H9 (cell line): ENCODE results near the gene CACNA2D3. TPM values are rescaled to one million over a fixed set of nuclear protein-coding genes. Genes with fewer than 3 reads are reported as not detected.

ENCODE experiments used
- DNase-seq: peaks from one replicate; pipeline ENCODE4 v3.0.0-alpha.2; 2017
- H2AFZ ChIP-seq: one replicate; pipeline ENCODE4 v1.6.1; 2013; ENCODE audit warnings: mild to moderate bottlenecking, low read length, control low read depth, moderate library complexity
- H2AK5ac ChIP-seq: 2 replicates; pipeline ENCODE4 v1.6.1; 2013; ENCODE audit warnings: low read length, control low read depth, mixed read lengths; ENCODE audit not compliant: insufficient read length
- H2BK120ac ChIP-seq: one replicate; pipeline ENCODE4 v1.6.1; 2013; ENCODE audit warnings: low read depth, mild to moderate bottlenecking, low read length, control low read depth, inconsistent platforms; ENCODE audit not compliant: poor library complexity, severe bottlenecking
- H2BK12ac ChIP-seq: 2 replicates; pipeline ENCODE4 v1.6.1; 2013; ENCODE audit warnings: low read length, control low read depth, mixed read lengths, low read depth; ENCODE audit not compliant: insufficient read length
- H2BK15ac ChIP-seq: 2 replicates; pipeline ENCODE4 v1.6.1; 2013; ENCODE audit warnings: low read depth, low read length, control low read depth
- H2BK20ac ChIP-seq: one replicate; pipeline ENCODE4 v1.6.1; 2013; ENCODE audit warnings: low read depth, mild to moderate bottlenecking, low read length, control low read depth, inconsistent platforms; ENCODE audit not compliant: poor library complexity, severe bottlenecking
- H2BK5ac ChIP-seq: 2 replicates; pipeline ENCODE4 v1.6.1; 2013; ENCODE audit warnings: low read length, control low read depth, mixed read lengths; ENCODE audit not compliant: insufficient read length
- H3K14ac ChIP-seq: 2 replicates; pipeline ENCODE4 v1.6.1; 2013; ENCODE audit warnings: low read length, control low read depth; ENCODE audit not compliant: insufficient read depth
- H3K18ac ChIP-seq: 2 replicates; pipeline ENCODE4 v1.6.1; 2013; ENCODE audit warnings: low read depth, mild to moderate bottlenecking, mixed read lengths, low read length, control low read depth; ENCODE audit not compliant: insufficient read length
- H3K23ac ChIP-seq: 2 replicates; pipeline ENCODE4 v1.6.1; 2013; ENCODE audit warnings: low read length, control low read depth, mixed read lengths, low read depth; ENCODE audit not compliant: insufficient read length
- H3K23me2 ChIP-seq: 2 replicates; pipeline ENCODE4 v1.6.1; 2013; ENCODE audit warnings: low read depth, mild to moderate bottlenecking, mixed read lengths, low read length, control low read depth; ENCODE audit not compliant: insufficient read length, poor library complexity, severe bottlenecking
- H3K27ac ChIP-seq: 2 replicates; pipeline ENCODE4 v1.5.1; 2013; ENCODE audit warnings: low read length, control low read depth, mixed read lengths, low read depth; ENCODE audit not compliant: insufficient read length
- H3K27me3 ChIP-seq: 2 replicates; pipeline ENCODE4 v1.6.1; 2013; ENCODE audit warnings: low read length, control low read depth, inconsistent platforms; ENCODE audit not compliant: insufficient read depth
- H3K4ac ChIP-seq: 2 replicates; pipeline ENCODE4 v1.6.1; 2013; ENCODE audit warnings: low read depth, mild to moderate bottlenecking, control low read depth, inconsistent platforms, low read length, moderate library complexity
- H3K4me1 ChIP-seq: 2 replicates; pipeline ENCODE4 v1.6.1; 2013; ENCODE audit warnings: low read length, control low read depth, inconsistent platforms; ENCODE audit not compliant: insufficient read depth
- H3K4me2 ChIP-seq: 2 replicates; pipeline ENCODE4 v1.6.1; 2013; ENCODE audit warnings: low read length, control low read depth, mixed read lengths; ENCODE audit not compliant: insufficient read length, insufficient read depth
- H3K56ac ChIP-seq: 2 replicates; pipeline ENCODE4 v1.6.1; 2013; ENCODE audit warnings: low read depth, mild to moderate bottlenecking, mixed read lengths, low read length, control low read depth; ENCODE audit not compliant: insufficient read length
- H3K79me1 ChIP-seq: 2 replicates; pipeline ENCODE4 v1.6.1; 2013; ENCODE audit warnings: low read depth, mild to moderate bottlenecking, moderate library complexity, low read length, control low read depth, inconsistent platforms; ENCODE audit not compliant: insufficient read depth, poor library complexity, severe bottlenecking
- H3K79me2 ChIP-seq: 2 replicates; pipeline ENCODE4 v1.6.1; 2013; ENCODE audit warnings: low read length, control low read depth, inconsistent platforms; ENCODE audit not compliant: insufficient read depth
- H3K9ac ChIP-seq: 2 replicates; pipeline ENCODE4 v1.6.1; 2013; ENCODE audit warnings: low read length, control low read depth, mixed read lengths; ENCODE audit not compliant: insufficient read length; ENCODE audit errors: extremely low read depth
- H3K9me3 ChIP-seq: one replicate; pipeline ENCODE4 v1.6.1; 2013; ENCODE audit warnings: low read depth, low read length, inconsistent platforms; ENCODE audit not compliant: control insufficient read depth
- H3T11ph ChIP-seq: one replicate; pipeline ENCODE4 v1.6.1; 2013; ENCODE audit warnings: mild to moderate bottlenecking, low read length, control low read depth, inconsistent platforms
- H4K20me1 ChIP-seq: one replicate; pipeline ENCODE4 v1.6.1; 2013; ENCODE audit not compliant: control insufficient read depth, insufficient read length, insufficient read depth
- H4K5ac ChIP-seq: 2 replicates; pipeline ENCODE4 v1.6.1; 2013; ENCODE audit warnings: low read depth, mild to moderate bottlenecking, mixed read lengths, low read length, control low read depth; ENCODE audit not compliant: insufficient read length
- H4K8ac ChIP-seq: replicated peaks from 2 replicates; pipeline ENCODE4 v1.6.1; 2013; ENCODE audit warnings: low read length, control low read depth, mixed read lengths, low read depth; ENCODE audit not compliant: insufficient read length
- H4K91ac ChIP-seq: 2 replicates; pipeline ENCODE4 v1.6.1; 2013; ENCODE audit warnings: low read depth, mild to moderate bottlenecking, moderate library complexity, mixed read lengths, low read length, control low read depth; ENCODE audit not compliant: insufficient read length
- H3K27ac Mint-ChIP-seq, 3 experiments: 2 replicates in 2 of 3; 3 replicates in 1 of 3; pipeline ENCODE4 v1.8.0; 2020 to 2021; ENCODE audit warnings: mixed read lengths in 3 of 3, mild to moderate bottlenecking in 1 of 3, moderate library complexity in 1 of 3
- H3K27me3 Mint-ChIP-seq: 2 replicates; pipeline ENCODE4 v1.8.0; 2021; ENCODE audit warnings: low read depth, mild to moderate bottlenecking, moderate library complexity, mixed read lengths
- H3K36me3 Mint-ChIP-seq, 3 experiments: 2 replicates in 2 of 3; 3 replicates in 1 of 3; pipeline ENCODE4 v1.8.0; 2020 to 2021; ENCODE audit warnings: low read depth in 3 of 3, mixed read lengths in 3 of 3; ENCODE audit not compliant: insufficient read depth in 1 of 3
- H3K4me1 Mint-ChIP-seq, 2 experiments: 2 replicates each; pipeline ENCODE4 v1.8.0; 2020; ENCODE audit warnings: mixed read lengths in 2 of 2
- H3K4me3 Mint-ChIP-seq, 2 experiments: 2 replicates in 1 of 2; 3 replicates in 1 of 2; pipeline ENCODE4 v1.8.0; 2020 to 2021; ENCODE audit warnings: mild to moderate bottlenecking in 2 of 2, mixed read lengths in 2 of 2, moderate library complexity in 1 of 2
- H3K9me3 Mint-ChIP-seq, 2 experiments: 2 replicates in 1 of 2; 3 replicates in 1 of 2; pipeline ENCODE4 v1.8.0; 2020; ENCODE audit warnings: mild to moderate bottlenecking in 2 of 2, mixed read lengths in 2 of 2, moderate library complexity in 1 of 2
- CTCF ChIP-seq: fragments of 200-600 bp; sonication (generic); conservative IDR thresholded peaks from 3 replicates; pipeline ENCODE4 v1.8.0; 2021; ENCODE audit warnings: antibody characterized with exemption, mild to moderate bottlenecking
- WGBS: extraction: QIAGEN DNeasy Blood & Tissue Kit; methylation state at CpG from one replicate; pipeline ENCODE4 v1.1.7; 2013; ENCODE audit warnings: missing lambda C conversion rate, low lambda C conversion rate, mixed read lengths; ENCODE audit not compliant: insufficient read length; ENCODE audit errors: extremely low coverage; 5-methylcytosine and 5-hydroxymethylcytosine counted together
- total RNA-seq: library from RNA; stranded (reverse); gene quantifications from 2 replicates; pipeline ENCODE4 v1.2.1, GENCODE V29; 2021

CACNA2D3 gene
- total RNA-seq, 1 experiment from 2014 or later = 3.2 TPM

- H3K36me3 Mint-ChIP-seq = peaks cover 0 to 9% (median 7%) of the 10 kb centered on the region in 3 experiments; a peak in 5 of 7 replicates
- H3K4ac ChIP-seq = no peak overlapping the region
These were observed 611.0 kb downstream of the CACNA2D3 start for GRCh38 chr3:54733106-54734006.

More at GRCh38 chr3:54733106-54734006, 611.0 kb downstream of the CACNA2D3 start:
- WGBS = no CpG with 5 or more reads among the region's 11 CpGs
- Histone ChIP-seq H3K18ac (no peak overlapping the region), H4K8ac (no peak overlapping the region), H3K23me2 (no peaks in the 10 kb centered on the region), H2AFZ (no peak overlapping the region), H3K79me2 (no peaks in the 10 kb centered on the region), H3K79me1 (no peaks in the 10 kb centered on the region), H3K14ac (no peak overlapping the region), H3K4me2 (no peak overlapping the region), H3K9ac (no peak overlapping the region), H2BK5ac (no peak overlapping the region), H2AK5ac (no peak overlapping the region), H3K27me3 (no peaks in the 10 kb centered on the region), H3K23ac (no peak overlapping the region), H2BK15ac (no peak overlapping the region), H2BK12ac (no peak overlapping the region), H3K4me1 (peaks cover 9% of the 10 kb centered on the region; the same call in 1 of the 2 replicates), H2BK120ac (no peak overlapping the region), H3K27ac (no peak overlapping the region), H4K5ac (no peak overlapping the region), H4K91ac (no peak overlapping the region), H3K9me3 (no peaks in the 10 kb centered on the region), H4K20me1 (no peaks in the 10 kb centered on the region), H3T11ph (no peak overlapping the region), H2BK20ac (no peak overlapping the region), H3K56ac (no peak overlapping the region)
- no peak overlapping the region for H3K27ac Mint-ChIP-seq
- peaks cover 11 to 14% of the 10 kb centered on the region in 2 experiments for H3K4me1 Mint-ChIP-seq
- no peaks in the 10 kb centered on the region for H3K27me3 Mint-ChIP-seq
- H3K4me3 Mint-ChIP-seq = no peak overlapping the region
- H3K9me3 Mint-ChIP-seq = peaks cover 9 to 11% of the 10 kb centered on the region in 2 experiments
- no peak for TF ChIP-seq CTCF
- no peak for DNase-seq
